PFSK-1 (cell line): ENCODE results near the gene PCBP3.

Experiments
- FOXP2 ChIP-seq: optimal IDR thresholded peaks from 2 replicates; pipeline ENCODE3; 2011; ENCODE audit warnings: borderline replicate concordance, control low read depth, inconsistent platforms; ENCODE audit not compliant: insufficient read depth; ENCODE audit errors: extremely low read length, extremely low read depth
- POLR2AphosphoS5 ChIP-seq: IDR thresholded peaks from 2 replicates; pipeline ENCODE4 v1.6.1; 2012; ENCODE audit warnings: low read depth, mild to moderate bottlenecking, control low read depth, low read length, moderate library complexity
- SIN3A ChIP-seq: IDR thresholded peaks from 2 replicates; pipeline ENCODE4 v1.6.1; 2012; ENCODE audit warnings: mild to moderate bottlenecking, low read length, moderate library complexity, borderline replicate concordance; ENCODE audit not compliant: insufficient read depth
- TAF1 ChIP-seq: IDR thresholded peaks from 2 replicates; pipeline ENCODE4 v1.6.1; 2012; ENCODE audit warnings: low read length, control low read depth, borderline replicate concordance; ENCODE audit not compliant: insufficient read depth
- TF ChIP-seq, protein P1 (sequence below), 2 experiments: IDR thresholded peaks; 2 replicates each; pipeline versions ENCODE4 v1.6.1 to v1.8.0; 2011 to 2012; ENCODE audit warnings: low read depth in 2 of 2, low read length in 2 of 2, control low read depth in 1 of 2, inconsistent platforms in 1 of 2, mild to moderate bottlenecking in 1 of 2, moderate library complexity in 1 of 2; ENCODE audit not compliant: insufficient read depth in 1 of 2

Gene PCBP3

GRCh38 chr21:45959182-45959581 is 315.7 kb downstream of the PCBP3 start:
- TF ChIP-seq, protein P1, sequence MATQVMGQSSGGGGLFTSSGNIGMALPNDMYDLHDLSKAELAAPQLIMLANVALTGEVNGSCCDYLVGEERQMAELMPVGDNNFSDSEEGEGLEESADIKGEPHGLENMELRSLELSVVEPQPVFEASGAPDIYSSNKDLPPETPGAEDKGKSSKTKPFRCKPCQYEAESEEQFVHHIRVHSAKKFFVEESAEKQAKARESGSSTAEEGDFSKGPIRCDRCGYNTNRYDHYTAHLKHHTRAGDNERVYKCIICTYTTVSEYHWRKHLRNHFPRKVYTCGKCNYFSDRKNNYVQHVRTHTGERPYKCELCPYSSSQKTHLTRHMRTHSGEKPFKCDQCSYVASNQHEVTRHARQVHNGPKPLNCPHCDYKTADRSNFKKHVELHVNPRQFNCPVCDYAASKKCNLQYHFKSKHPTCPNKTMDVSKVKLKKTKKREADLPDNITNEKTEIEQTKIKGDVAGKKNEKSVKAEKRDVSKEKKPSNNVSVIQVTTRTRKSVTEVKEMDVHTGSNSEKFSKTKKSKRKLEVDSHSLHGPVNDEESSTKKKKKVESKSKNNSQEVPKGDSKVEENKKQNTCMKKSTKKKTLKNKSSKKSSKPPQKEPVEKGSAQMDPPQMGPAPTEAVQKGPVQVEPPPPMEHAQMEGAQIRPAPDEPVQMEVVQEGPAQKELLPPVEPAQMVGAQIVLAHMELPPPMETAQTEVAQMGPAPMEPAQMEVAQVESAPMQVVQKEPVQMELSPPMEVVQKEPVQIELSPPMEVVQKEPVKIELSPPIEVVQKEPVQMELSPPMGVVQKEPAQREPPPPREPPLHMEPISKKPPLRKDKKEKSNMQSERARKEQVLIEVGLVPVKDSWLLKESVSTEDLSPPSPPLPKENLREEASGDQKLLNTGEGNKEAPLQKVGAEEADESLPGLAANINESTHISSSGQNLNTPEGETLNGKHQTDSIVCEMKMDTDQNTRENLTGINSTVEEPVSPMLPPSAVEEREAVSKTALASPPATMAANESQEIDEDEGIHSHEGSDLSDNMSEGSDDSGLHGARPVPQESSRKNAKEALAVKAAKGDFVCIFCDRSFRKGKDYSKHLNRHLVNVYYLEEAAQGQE (IDR thresholded peaks at IDR 0.05; ENCODE audit: insufficient read depth in 1 of 2, low read depth in 2 of 2, low read length in 2 of 2): no peak
- TF ChIP-seq TAF1 (no peak), FOXP2 (no peak), SIN3A (no peak), POLR2AphosphoS5 (no peak)

GRCh38 chr21:45959779-45960390 is 316.4 kb downstream of the PCBP3 start:
- TF ChIP-seq TAF1 (no peak), FOXP2 (no peak), POLR2AphosphoS5 (no peak), SIN3A (no peak)

- TF ChIP-seq, protein P1 (IDR thresholded peaks at IDR 0.05; ENCODE audit: insufficient read depth in 1 of 2, low read depth in 2 of 2, low read length in 2 of 2): no peak
- no peak for TF ChIP-seq TAF1
- TF ChIP-seq FOXP2: no peak
Observed at GRCh38 chr21:45962531-45963231, 319.2 kb downstream of the PCBP3 start.

DNA sequence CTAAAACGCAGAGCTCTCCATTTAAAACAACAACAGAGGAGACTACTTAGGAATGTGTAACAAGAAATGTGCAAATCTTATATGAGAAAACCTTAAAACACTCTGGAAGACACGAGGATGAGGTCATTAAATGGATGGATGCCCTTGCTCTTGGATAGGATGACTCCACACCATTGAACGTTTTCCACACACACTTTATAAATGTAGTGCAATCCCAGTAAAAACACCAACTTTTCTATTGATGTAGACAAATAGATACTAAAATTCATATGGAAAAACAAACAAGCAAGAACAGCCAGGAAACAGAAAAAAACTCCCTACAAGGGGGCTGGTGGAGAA is 319.7 kb downstream of the PCBP3 start:
- TF ChIP-seq SIN3A (no peak), TAF1 (no peak), POLR2AphosphoS5 (no peak), FOXP2 (no peak)
- TF ChIP-seq, protein P1 (IDR thresholded peaks at IDR 0.05; ENCODE audit: insufficient read depth in 1 of 2, low read depth in 2 of 2, low read length in 2 of 2): no peak

GRCh38 chr21:45964649-45965048 is 321.1 kb downstream of the PCBP3 start:
- TF ChIP-seq FOXP2 (no peak), POLR2AphosphoS5 (no peak), TAF1 (no peak), SIN3A (no peak)
- TF ChIP-seq, protein P1 (IDR thresholded peaks at IDR 0.05; ENCODE audit: insufficient read depth in 1 of 2, low read depth in 2 of 2, low read length in 2 of 2): no peak
